GM23338 (cell line): ENCODE data around the gene RAD23B. TPM values are rescaled to one million over a fixed set of nuclear protein-coding genes. Genes with fewer than 3 reads are reported as not detected.

Experiments used
- CREB1 ChIP-seq: fragments of 250-450 bp; sonication (Bioruptor Pico); IDR thresholded peaks from 2 replicates; pipeline ENCODE4 v1.5.0; 2020; ENCODE audit warnings: low read depth, mild to moderate bottlenecking, moderate library complexity
- CTCF ChIP-seq, 2 experiments: fragments of 200-600 bp in 1 of 2; sonication (generic) in 1 of 2; conservative IDR thresholded peaks; 2 replicates each; pipeline versions ENCODE4 v1.5.1 to v1.6.1; 2016 to 2017; ENCODE audit warnings: antibody characterized with exemption in 2 of 2, low read depth in 2 of 2, mild to moderate bottlenecking in 2 of 2, moderate library complexity in 1 of 2
- ETS1 ChIP-seq: IDR thresholded peaks from 2 replicates; pipeline ENCODE4 v1.6.1; 2016; ENCODE audit warnings: antibody characterized with exemption
- EZH2phosphoT487 ChIP-seq: fragments of 200-600 bp; sonication (generic); IDR thresholded peaks from one replicate; pipeline ENCODE4 v1.8.1; 2018; ENCODE audit warnings: antibody characterized with exemption; ENCODE audit not compliant: unreplicated experiment
- JUNB ChIP-seq: IDR thresholded peaks from one replicate; pipeline ENCODE4 v1.6.1; 2016; ENCODE audit warnings: antibody characterized with exemption; ENCODE audit not compliant: unreplicated experiment
- NANOG ChIP-seq: IDR thresholded peaks from 2 replicates; pipeline ENCODE4 v1.6.1; 2016; ENCODE audit warnings: antibody characterized with exemption, borderline replicate concordance
- POLR2AphosphoS5 ChIP-seq: IDR thresholded peaks from 2 replicates; pipeline ENCODE4 v1.6.1; 2016; ENCODE audit warnings: antibody characterized with exemption, low read depth
- REST ChIP-seq: IDR thresholded peaks from one replicate; pipeline ENCODE4 v1.6.1; 2018; ENCODE audit warnings: antibody characterized with exemption; ENCODE audit not compliant: unreplicated experiment
- ZNF462 ChIP-seq: fragments of 250-450 bp; sonication (Bioruptor Pico); IDR thresholded peaks from 2 replicates; pipeline ENCODE4 v1.5.0; 2020; ENCODE audit warnings: mild to moderate bottlenecking, moderate library complexity
- polyA plus RNA-seq: library from polyadenylated mRNA; unstranded; fragments of >200 nt; fragmentation: Nextera tagmentation; extraction: Ambion mirVana; gene quantifications from 2 replicates; pipeline ENCODE4 v1.2.1, GENCODE V29; 2016
- total RNA-seq: library from RNA; depleted of rRNA; stranded (reverse); fragments of >200 nt; shearing (Covaris generic); gene quantifications from 2 replicates; pipeline ENCODE4 v1.2.3, GENCODE V29; 2014

RAD23B gene
- total and polyA plus RNA-seq, 2 experiments from 2014 or later: 31.1 to 137 TPM

GRCh38 chr9:107322643-107323042, 39.6 kb downstream of the RAD23B start (continued):
- TF ChIP-seq ZNF462 (CRISPR knock-in tag): no peak
- TF ChIP-seq ETS1: no peak
- TF ChIP-seq CTCF (conservative IDR thresholded peaks at IDR 0.05; ENCODE audit: low read depth in 2 of 2): no peak
- TF ChIP-seq POLR2AphosphoS5: no peak
- no peak for TF ChIP-seq REST
- no peak for TF ChIP-seq NANOG
- TF ChIP-seq CREB1 (CRISPR knock-in tag): no peak
- TF ChIP-seq EZH2phosphoT487: no peak
- TF ChIP-seq JUNB: no peak
